ENCODE measurements around the gene RAB11FIP3. TPM values are rescaled to one million over a fixed set of nuclear protein-coding genes. Genes with fewer than 3 reads are reported as not detected.

RAB11FIP3 gene
- total and polyA plus RNA-seq, 2 of the 13 experiments (the other 11 are each of a cell fraction or from before 2014, with no cell fraction given), result 34.3 to 57.6 TPM

GRCh38 chr16:500709-501108, 75.3 kb downstream of the RAB11FIP3 start (continued):
- TF ChIP-seq ARNTL (CRISPR knock-in tag; IDR thresholded peaks at IDR 0.05) (peak; percentile 85), RARA (CRISPR knock-in tag; IDR thresholded peaks at IDR 0.05) (peak; percentile 78), MLX (CRISPR knock-in tag; IDR thresholded peaks at IDR 0.05) (no peak), THRA (CRISPR knock-in tag; IDR thresholded peaks at IDR 0.05; ENCODE audit: borderline replicate concordance) (peak; percentile 52; the same call in 1 of the 2 replicates), ATF4 (CRISPR knock-in tag; IDR thresholded peaks at IDR 0.05) (peak in 1 of 2 experiments; percentile 83; a peak in 2 of 4 replicates), MNT (IDR thresholded peaks at IDR 0.05) (peak; percentile 32; the same call in 1 of the 2 replicates)
